Measurements from ENCODE around the gene XYLT2.
"Not testable (repeated sequence)": the region's sequence is repeated elsewhere in the genome, so short reads cannot be mapped to it uniquely, and the experiment has no call there.

Gene XYLT2

GRCh38 chr17:50345432-50346312 is at the start of gene XYLT2:
XYLT2 (plus strand) TSS chr17:50346126; CDS start chr17:50346141, 15 bp downstream.
- peak; percentile 87 for DNase-seq (ENCODE audit: low read depth)

- DNase-seq (ENCODE audit: low read depth) = peak; percentile 78
These were observed 48.5 kb upstream of the XYLT2 start for GRCh38 chr17:50297407-50297865.

- no peak for DNase-seq (ENCODE audit: low read depth)
These were observed 47.9 kb upstream of the XYLT2 start for GRCh38 chr17:50298018-50298417.

- DNase-seq (ENCODE audit: low read depth) = no peak
These were observed 46.1 kb upstream of the XYLT2 start for GRCh38 chr17:50299776-50300175.

- DNase-seq (ENCODE audit: low read depth) = not testable (repeated sequence)
These were observed 45.1 kb upstream of the XYLT2 start for GRCh38 chr17:50300824-50301223.

GRCh38 chr17:50301891-50302584 is 43.9 kb upstream of the XYLT2 start:
- DNase-seq (ENCODE audit: low read depth) = no peak

GRCh38 chr17:50303051-50303450 is 42.9 kb upstream of the XYLT2 start:
- no peak for DNase-seq (ENCODE audit: low read depth)

GRCh38 chr17:50303596-50303995 is 42.3 kb upstream of the XYLT2 start:
- no peak for DNase-seq (ENCODE audit: low read depth)

- DNase-seq (ENCODE audit: low read depth) = no peak
These were observed 41.0 kb upstream of the XYLT2 start for GRCh38 chr17:50304781-50305404.

GRCh38 chr17:50307654-50308053 is 38.3 kb upstream of the XYLT2 start:
- no peak for DNase-seq (ENCODE audit: low read depth)

GRCh38 chr17:50308666-50309065 is 37.3 kb upstream of the XYLT2 start:
- no peak for DNase-seq (ENCODE audit: low read depth)

- no peak for DNase-seq (ENCODE audit: low read depth)
These were observed 35.3 kb upstream of the XYLT2 start for GRCh38 chr17:50310455-50311111.

- DNase-seq (ENCODE audit: low read depth) = no peak
These were observed 34.8 kb upstream of the XYLT2 start for GRCh38 chr17:50311112-50311460.

GRCh38 chr17:50311483-50311882 is 34.4 kb upstream of the XYLT2 start:
- DNase-seq (ENCODE audit: low read depth) = no peak

GRCh38 chr17:50312308-50312707 is 33.6 kb upstream of the XYLT2 start:
- no peak for DNase-seq (ENCODE audit: low read depth)

GRCh38 chr17:50314456-50315011 is 31.4 kb upstream of the XYLT2 start:
- no peak for DNase-seq (ENCODE audit: low read depth)

GRCh38 chr17:50316016-50316587 is 29.8 kb upstream of the XYLT2 start:
- DNase-seq (ENCODE audit: low read depth) = no peak

- not testable (repeated sequence) for DNase-seq (ENCODE audit: low read depth)
These were observed 29.3 kb upstream of the XYLT2 start for GRCh38 chr17:50316660-50317059.

GRCh38 chr17:50317121-50317520 is 28.8 kb upstream of the XYLT2 start:
- DNase-seq (ENCODE audit: low read depth) = no peak

- no peak for DNase-seq (ENCODE audit: low read depth)
These were observed 27.2 kb upstream of the XYLT2 start for GRCh38 chr17:50318501-50319285.

Measured in activated T-cell treated with anti-CD3 and anti-CD28 coated beads for 24 hours (primary cell).